Stimulated activated CD8-positive, alpha-beta memory T cell treated with anti-CD3 and anti-CD28 coated beads, Interleukin-7, amount 100 ng/mL, for 48 hours (primary cell): ENCODE data around the gene TOP3B.

Experiments used
- DNase-seq, 2 donors: peaks; one replicate each; pipeline ENCODE4 v3.0.0-alpha.2; 2020; ENCODE audit warnings: low read depth in 1 of 2; ENCODE audit errors: extremely low read depth in 1 of 2

The TOP3B gene

DNA sequence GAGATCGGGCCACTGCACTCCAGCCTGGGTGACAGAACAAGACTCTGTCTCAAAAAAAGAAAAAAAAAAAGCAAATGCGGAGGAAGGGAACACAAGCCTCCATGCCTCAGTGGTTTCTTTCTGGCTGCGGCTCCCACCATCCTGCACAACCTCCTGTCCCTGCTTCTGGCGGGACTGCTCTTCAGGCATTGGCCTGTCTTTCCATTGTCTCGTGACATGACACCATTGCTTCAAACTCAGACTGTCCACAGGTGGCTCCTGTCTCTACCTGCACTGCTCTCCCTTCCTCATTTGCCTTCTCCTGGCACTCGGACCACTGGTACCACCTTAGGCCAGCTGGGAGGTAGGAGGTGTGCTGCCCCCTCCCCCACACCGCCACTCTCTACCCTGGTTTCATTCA lies 19.3 kb downstream of the TOP3B start:
- DNase-seq: no peak

DNA sequence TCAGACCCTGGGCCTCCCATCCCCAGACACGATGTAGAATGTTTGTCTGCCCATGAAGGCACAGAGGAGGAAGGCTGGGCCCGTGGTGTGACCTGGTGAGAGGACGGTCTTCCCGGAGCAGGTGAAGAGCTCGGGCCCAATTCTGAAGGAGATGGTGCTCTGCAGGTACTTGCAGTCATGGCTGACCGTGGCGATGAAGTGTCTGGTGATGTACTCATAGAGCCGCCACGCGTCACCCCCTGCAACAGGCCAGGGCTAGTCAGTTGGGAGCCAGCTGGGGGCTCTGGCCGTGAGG lies 20.0 kb downstream of the TOP3B start:
- no peak for DNase-seq

DNA sequence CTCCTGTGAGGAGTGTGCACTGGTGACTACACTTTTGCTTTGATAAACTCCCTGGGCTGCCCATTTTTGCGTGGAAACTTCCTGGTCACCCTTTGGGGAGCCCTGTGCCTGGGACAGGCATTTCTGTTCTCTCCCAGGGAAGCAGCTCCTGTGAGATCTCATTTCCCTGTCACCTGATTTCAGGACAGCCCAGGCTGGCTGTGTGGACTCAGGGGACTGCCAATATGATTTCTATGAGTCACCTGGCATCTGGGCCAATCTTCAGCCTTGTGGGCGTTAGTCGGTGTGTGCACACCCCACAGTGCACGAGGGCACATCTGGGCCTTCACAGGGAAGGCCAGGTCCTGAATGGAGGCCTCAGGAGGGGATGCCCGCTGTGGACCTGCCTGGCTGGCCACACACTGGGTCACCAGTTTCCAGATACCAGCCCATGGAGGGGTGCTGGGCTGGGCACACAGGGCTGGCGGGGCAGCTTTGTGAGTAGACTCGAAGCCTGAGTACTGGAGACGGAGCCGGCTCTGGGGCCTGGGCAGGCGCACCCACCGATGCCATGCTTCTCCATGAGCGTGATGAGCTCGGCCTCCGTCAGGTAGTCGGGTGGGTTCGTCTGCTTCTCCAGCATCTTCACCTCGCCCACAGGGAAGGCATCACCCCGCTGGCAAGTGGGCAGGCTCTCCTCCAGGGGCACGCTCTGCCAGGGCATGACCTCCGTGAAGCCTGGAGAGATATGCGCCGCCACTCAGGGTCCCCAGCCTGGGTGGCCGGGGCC lies 20.5 kb downstream of the TOP3B start:
- no peak for DNase-seq

DNA sequence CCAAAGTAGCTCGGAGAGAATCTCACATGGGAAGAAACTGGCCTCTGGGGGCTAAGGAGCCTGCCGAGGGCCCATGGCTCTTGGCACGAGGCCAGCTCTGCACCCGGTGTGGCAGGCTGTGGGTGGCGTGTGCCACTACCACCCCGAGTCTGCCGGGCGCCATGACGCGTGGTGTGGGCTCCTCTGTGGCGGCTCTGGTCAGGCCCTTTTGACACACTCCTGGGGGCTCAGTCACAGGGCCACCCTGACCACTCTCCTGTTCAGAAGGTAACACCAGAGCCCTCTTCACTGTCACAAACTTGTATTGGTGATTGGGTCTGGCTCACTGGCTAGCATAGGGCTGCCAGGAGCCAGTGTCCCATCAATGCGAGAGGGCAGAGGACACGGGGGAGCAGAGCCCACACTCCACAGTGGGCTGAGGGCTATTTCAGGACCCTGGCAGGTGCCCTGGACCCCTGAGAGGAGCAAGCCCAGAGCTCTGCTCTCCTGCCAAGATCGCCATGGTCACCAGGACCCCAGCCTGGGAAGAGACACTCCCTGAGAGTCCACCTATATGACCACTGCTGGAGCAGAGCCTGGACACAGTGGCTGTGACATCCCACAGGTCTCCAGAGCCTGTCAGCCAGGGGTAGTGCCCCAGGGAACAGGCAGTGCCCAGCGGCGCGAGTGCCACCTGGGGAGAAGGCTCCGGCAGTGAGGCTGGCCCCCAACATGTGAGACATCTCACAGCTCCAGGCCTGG lies 21.3 kb downstream of the TOP3B start:
- no peak for DNase-seq

DNA sequence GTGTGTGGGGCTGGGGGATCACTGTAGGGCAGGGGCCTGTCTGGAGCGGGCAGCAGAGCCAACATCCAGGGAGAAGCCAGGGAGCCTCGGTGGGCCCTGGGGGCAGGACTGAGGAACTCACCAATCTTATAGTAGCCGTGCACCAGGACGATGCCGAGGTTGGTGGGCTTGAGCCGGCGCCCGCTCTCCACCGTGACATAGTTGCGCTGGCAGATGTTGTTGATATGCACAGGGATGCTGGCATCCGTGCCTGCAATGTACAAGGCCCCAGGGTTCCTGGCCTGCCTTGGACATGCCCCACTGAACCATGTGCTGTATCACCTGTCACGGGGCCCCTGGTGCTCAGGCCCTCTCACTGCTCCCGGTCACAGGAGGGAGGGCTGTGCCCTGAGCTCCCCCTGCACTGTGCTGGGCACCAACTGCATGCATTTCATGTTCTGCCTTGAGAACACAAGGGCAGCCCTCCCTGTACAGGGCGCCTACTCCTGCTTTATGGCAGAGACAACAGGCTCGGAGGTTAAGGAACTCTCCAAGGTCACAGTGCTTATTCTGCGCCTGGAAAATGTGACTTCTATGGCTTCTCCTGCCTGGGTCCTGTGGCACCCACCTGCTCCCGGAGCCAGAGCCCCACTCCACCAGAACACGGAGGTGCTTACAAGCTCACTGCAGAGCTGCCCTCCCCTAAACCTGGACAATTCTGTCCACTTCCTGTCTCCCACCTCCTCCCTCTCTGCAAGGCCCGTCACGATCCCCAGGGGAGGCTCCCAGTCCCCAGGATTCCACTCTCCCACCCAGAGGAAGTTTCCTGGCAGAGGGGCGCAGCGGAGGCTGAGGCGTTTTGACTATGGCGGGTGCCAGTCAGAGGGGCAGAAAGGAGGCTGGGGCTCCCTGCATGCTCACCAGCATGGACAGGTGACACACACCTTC lies 22.1 kb downstream of the TOP3B start:
- DNase-seq: no peak

DNA sequence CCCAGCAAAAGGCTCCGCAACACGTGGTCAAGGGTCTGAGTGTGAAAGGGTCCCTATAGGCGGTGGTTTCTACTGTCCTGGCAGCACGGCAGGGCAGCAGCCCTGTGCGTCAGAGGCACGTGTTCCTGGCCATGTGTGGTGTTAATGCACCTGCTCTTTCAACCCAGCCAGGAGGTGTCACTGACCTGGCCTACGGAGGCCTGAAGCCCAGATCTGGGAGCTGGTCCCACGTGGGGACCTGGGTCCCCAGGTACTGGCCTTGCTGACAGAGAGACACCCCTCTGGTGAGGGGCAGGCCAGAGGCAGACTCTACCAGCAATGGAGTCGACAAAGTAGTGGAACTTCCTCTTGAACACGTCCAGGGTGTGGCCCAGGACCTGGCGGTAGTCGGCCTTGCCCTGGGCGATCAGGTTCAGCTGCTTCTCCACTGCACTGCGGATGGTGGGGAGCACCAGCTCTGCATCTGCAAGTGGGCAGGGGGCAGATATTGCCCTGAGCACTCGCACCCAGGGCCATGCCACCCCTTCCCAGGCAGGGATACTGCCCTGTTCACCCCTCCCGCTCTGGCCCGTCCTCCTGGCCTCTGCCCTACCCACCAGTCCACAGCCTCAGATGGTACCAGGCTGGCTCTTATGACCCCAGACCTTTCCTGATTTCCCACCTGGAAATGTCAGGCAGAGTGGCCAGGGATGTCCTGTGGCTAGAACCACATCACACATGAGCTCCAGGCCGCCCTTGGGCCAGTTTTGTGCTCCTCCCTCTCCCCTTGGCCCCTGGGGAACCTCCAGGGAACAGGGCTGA lies 23.1 kb downstream of the TOP3B start:
- DNase-seq: no peak

DNA sequence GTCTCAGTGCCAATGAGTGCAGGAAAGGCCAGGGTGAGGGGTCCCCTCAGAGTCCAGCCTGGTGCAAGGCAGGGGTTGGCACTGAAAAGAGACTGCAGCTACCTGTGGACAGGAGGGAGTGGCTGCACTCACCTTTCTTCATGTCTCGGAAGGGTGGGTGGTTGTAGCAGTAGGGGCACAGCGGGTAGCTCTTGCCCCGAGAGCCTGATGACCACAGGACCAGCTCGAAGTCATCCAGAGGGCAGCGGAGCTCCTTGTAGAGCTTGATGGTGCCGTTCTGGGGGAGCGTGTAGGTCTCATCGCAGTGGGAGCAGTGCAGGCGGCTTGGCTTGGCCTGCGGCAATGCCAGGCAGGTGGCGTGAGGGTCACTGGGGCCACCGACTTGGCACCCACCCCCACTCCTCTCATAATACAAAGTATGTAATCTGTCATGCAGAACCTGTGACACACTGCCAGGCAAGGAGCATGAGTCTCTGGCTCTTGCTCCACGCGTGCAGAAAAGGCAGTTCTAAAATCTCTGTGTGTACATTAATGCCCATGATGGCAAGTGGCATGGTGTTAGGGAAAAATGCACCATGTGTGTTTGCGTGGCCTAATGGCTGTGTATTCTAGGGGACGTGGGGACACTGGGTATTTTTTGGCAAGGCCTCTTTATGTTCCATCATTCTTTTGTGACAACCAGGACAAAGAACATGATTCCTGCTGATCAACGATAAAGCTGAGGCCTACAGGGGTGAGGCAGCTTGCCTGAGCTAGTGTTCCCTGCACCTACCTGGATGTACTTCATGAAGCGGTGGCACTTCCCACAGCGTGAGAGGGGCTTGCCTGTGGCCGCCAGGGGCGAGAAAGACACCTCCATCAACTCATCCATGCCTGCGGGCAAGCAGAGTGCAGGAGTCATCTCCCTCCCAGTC lies 24.0 kb downstream of the TOP3B start:
- DNase-seq: no peak

DNA sequence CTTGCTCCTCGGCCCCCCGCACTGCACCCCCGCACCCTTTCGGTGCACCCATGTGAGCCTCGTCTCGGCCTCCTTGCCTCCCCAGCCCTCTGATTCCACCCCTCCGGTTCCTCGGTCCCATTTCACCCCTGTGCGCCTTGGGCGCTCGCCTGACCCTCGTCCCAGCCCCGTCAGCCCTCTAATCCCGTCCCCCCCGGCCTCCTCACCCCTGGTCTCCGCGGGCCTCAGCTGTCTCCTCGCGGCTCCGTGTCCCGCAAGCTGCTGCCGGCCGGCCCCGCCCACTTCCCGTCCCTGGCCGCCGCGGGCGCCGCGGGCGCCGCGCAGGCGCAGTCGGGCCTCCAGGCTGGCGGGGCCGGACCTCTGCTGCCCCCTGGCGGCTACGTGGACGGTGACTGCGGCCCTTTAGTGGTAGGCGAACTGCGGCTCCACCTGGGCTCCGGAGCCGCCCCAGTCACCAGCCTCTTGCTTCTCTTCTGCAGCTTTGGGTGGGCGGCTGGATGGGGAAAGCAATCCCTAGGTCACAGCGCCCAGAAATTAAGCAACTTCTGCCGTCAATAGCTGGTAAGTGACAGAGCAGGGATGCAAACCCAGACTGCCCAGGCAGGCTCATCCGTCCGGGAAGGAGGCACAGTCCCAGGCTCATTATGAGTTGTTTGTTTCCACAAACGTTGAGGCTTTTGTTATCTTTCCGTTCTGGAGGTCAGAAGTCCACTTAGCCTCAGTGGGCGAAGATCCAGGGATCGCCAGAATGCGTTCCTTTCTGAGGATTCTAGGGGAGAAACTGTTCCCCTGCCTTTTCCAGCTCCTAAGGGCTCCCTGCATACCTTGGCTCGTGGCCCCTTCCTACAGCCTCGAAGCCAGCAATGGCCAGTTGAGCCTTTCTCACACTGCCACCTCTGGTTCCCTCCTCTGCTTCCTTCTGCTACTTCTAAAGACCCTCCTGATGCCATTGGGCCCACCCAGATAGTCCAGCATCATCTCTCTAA lies 29.7 kb downstream of the TOP3B start, which contains the start of gene PPM1F:
Gene PPM1F, minus strand, starts transcription at position 263 of the 986 bp plus-strand sequence. CDS start 6,800 bp downstream, outside the sequence.
- DNase-seq: peak; percentile 72 to 80

DNA sequence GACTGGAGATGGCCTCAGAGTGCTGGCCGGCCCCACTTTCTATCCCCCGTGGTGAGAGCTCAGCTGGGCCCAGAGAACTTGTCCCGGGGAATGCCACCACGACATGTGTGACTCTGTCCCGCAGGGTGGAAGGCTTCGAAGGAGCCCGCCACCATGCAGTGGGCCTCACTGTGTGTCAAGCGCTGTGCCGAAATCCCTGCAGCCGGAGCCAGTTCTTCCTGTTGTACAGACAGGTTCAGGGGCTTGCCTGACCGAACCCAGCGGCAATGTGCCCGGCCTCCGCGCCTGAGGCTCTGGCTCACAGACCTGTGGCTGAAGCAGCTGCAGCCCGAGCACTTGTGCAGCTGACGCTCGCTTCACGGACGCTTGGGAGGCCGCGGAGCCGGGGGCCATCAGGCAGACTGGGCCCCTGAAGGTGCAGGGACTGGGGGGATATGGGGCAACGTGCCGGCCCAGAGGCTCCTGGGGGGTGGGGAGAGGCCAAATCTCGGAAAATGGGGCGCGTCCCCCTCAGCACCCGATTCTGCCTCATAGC lies 30.6 kb downstream of the TOP3B start:
- DNase-seq: peak in 1 of 2 donors; percentile 2

DNA sequence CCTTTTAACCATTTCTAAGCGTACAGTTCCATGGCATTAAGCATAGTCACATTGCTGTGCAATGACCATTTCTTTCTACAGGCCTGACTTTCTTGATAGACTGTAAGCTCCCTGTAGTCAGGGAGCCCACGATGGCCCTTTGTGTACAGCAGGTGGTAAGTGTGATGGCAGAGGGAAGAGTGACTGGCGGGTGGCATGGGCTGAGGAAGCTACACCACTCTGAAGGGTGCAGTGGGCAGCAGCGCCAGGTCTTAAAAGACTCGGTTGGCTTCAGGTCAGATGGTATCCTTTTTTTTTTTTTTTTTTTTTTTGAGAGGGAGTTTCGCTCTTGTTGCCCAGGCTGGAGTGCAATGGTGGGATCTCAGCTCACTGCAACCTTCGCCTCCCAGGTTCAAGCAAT lies 31.5 kb downstream of the TOP3B start:
- no peak for DNase-seq

DNA sequence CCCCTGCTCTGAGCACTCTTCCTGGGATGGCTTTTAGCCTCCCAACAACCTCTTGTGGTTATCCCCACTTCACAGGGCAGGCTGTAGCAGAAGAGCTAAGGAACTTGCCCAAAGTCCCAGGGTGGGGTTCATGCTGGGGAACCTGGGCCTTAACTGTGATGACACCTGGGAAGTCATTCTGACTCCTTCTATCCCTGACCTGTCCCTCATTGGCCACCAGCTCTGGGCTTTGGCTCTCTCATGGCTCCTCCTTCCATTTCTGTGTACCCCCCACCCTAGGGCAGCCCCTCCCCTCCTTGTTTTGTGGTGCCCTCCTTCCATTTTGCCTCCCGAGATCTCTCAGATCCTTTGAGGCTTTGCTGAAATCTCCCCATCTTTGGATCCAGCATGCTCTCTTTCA lies 32.6 kb downstream of the TOP3B start:
- DNase-seq: no peak

DNA sequence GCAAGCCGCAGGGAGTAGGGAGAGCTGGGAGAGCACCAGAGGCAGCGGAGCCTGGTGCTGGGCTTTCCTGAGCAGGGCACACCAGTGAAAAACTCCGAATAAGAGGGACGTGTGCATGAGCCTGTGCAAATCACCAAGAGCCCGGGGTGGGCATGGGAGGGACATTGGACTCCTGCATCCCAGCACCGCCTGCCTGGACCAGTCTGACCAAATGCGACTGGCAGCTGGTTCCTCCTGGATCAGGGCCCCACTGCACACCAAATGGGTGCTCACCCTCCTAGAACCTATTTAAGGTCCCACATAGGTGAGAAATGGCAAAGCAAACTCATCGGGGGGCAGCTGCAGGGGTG lies 33.0 kb downstream of the TOP3B start:
- no peak for DNase-seq

DNA sequence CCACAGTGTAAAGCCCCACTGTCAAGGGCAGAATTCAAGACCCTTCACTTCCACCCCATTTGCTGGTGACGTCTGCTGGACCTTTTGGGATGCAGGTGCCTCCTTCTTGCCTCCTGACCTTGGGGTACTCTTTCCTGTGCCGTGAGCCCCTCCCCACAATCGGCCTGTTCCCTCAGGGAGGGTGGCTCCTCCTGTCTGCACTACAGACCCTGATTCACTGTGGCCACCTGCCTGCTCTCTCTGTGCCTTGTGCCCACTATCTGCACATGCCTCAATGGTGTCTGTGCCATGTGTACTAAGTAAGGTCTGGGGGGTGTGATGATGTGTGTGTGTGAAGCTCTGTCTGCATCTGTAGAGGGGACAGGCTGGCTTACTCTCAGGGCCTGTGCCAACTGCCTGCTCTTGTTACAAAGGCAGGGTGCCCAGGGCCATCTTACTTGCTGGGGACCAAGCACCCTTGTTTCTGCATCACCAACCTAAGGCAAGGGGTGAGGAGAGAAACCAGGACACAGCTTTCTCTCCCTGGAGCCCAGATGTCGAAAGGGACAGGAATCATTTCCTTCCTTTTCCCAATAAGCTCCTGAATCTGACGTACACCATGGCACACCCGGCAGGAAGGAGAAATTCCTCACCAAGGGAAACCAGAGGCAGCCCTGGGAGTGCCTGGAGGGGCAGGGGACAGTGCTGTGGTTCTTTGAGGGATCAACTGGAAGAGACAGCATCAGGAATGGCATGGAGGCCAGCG lies 33.6 kb downstream of the TOP3B start:
- no peak for DNase-seq

DNA sequence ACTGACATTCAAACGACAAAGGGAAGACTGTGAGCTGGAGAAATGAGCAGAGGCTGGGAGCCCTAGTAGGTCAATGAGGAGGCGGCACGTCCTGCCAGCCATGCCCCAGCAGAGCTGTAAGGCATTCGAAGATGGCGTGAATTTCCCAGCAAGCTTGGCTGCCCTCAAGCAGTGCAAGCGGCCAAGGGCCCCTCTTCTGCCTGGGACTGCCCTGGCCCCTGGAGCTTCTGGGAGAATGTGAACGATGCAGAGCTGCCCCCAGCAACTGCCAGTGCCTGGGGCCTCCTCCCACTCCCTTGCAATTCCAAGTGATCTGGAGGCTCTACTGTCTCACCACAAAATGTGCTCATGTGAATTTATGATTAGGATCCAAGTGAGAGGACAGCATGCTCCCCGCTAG lies 34.2 kb downstream of the TOP3B start:
- DNase-seq: no peak

DNA sequence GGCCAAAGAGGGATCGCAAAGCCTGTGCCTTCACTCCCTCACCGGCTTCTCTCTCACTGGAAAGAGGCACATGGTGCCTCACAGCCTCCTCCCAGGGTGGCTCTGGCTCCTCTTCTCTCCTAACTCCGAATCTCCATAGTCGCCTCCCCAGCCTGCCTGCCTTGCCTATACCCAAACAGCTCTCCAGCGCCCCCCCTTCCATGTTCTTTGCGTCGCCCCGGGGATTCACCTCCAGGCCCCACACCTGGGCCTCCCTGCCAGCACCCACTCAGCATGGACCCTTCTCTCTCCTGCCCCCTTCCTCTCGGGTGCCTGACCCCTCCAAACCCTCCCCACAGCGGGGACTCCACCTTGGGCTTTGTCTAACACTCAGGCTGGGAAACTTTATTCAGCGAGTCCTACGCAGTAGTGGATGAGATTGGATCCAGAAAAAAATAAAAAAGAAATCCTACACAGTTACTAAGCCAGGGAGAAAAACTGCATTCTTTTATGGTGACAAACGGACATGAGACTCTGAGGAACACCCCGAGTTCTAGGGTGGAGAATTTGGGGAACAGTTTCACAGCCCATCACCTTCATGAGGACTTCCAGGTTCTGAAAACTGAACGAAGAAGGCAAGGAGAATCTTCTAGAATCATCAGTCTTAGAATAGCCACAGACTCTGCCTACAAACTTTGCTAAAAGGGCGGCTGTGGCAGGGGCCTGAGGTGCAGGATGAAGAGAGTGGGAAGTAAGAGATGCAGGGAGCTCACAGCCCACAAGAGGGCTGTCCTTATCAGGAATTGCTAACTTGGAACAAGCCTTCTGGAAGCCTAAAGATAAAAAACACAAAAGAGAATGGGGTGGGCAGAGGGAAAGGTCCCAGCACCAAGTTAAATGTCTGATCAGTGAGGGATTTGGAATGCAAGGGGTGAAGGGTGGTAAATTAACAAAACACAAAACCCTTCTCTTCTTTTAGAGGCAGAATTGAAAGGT lies 35.3 kb downstream of the TOP3B start:
- no peak for DNase-seq

DNA sequence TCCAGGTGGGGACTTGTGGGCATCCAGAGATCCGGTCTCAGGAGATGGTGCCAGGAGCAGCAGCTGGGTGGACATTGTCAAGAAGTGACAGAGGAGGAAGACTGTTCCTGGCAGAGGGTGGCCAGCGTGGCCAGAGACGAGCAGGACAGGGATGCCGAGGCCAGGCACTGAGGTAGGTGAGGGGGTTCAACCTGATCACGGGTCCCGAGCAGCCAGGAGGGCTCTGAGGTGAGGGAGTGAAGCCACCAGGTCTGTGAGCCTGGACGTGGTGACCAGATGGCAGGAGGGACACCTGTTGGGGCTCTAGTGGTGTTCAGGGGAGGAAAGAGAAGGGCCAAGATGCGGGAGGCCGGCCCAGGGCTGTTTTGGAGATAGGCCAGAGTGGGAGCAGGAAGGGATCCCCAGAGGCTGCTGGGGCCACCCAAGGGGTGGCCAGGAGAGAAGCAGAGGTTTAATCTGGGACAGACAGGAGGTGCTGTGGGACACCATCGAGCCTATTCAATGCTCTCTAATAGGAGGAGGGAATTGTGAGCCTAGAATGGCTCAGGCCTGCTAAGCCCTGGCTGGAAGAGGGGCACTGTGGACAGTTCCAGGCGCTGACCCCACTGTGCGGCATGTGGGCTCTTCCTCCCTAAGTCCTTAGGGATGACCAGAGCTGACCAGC lies 36.2 kb downstream of the TOP3B start:
- DNase-seq: no peak
